HCT116 (cell line): ENCODE data around the gene NFASC. TPM values are rescaled to one million over a fixed set of nuclear protein-coding genes. Genes with fewer than 3 reads are reported as not detected.

Experiments
- ATAC-seq: fragments of 200-7000 bp; cut with Tn5 transposase; 2 replicates; pipeline ENCODE4 v1.9.1; 2020; ENCODE audit warnings: mild to moderate bottlenecking, moderate library complexity
- BruUV-seq: library from RNA; stranded (reverse); fragments of 400-500 nt; replicated peaks from 2 replicates; lab custom pipeline; 2021; lab: Mats Ljungman, UMichigan
- CTCF ChIA-PET: fragments of 300-600 bp; sonication (Branson Sonifier 250); formaldehyde crosslinking; loops from one replicate; lab custom pipeline; 2021; ENCODE audit warnings: antibody characterized with exemption; lab: Charles Lee
- POLR2A ChIA-PET: fragments of 300-600, 350-600 bp; sonication (Branson Sonifier 250); formaldehyde crosslinking; loops from one replicate; lab custom pipeline; 2021; ENCODE audit warnings: antibody characterized with exemption; lab: Charles Lee
- RAD21 ChIA-PET, 2 experiments: fragments of 300-600 bp; sonication (Branson Sonifier 250); formaldehyde crosslinking; loops; one replicate each; lab custom pipeline; 2023; ENCODE audit warnings: low total read pairs in 2 of 2; ENCODE audit not compliant: uncharacterized antibody in 2 of 2, unreplicated experiment in 2 of 2, low non-redundant PET in 1 of 2; lab: Charles Lee
- DNase-seq: peaks from one replicate; pipeline ENCODE4 v3.0.0-alpha.2; 2010; ENCODE audit warnings: low read depth, low spot score
- H2AFZ ChIP-seq: fragments of 200-600 bp; shearing (Covaris generic), sonication (generic); 2 replicates; pipeline ENCODE4 v1.6.1; 2017; ENCODE audit warnings: low read depth, mixed run types, mixed read lengths, antibody characterized with exemption, low read length; ENCODE audit not compliant: poor library complexity, severe bottlenecking
- H3K27ac ChIP-seq: 2 replicates; pipeline ENCODE4 v1.5.1; 2012; ENCODE audit warnings: low read depth, low read length
- H3K27me3 ChIP-seq: fragments of 200-600 bp; sonication (generic); 2 replicates; pipeline ENCODE4 v1.6.1; 2016; ENCODE audit warnings: mixed run types, low read length, mixed read lengths; ENCODE audit not compliant: insufficient read depth
- H3K36me3 ChIP-seq, 2 experiments: fragments of 200-500 bp in 1 of 2; fragments of 200-600 bp in 1 of 2; sonication (Bioruptor generic) in 1 of 2; sonication (generic) in 1 of 2; 2 replicates each; pipeline versions ENCODE4 v1.5.1 to v1.6.1; 2014 to 2016; ENCODE audit warnings: low read length in 2 of 2, inconsistent platforms in 1 of 2, mixed read lengths in 1 of 2, mixed run types in 1 of 2; ENCODE audit not compliant: insufficient read depth in 2 of 2, control insufficient read depth in 1 of 2
- H3K4me1 ChIP-seq, 2 experiments: fragments of 200-600 bp in 1 of 2; sonication (generic) in 1 of 2; 2 replicates each; pipeline versions ENCODE4 v1.5.1 to v1.6.1; 2012 to 2017; ENCODE audit warnings: low read length in 2 of 2, inconsistent platforms in 1 of 2, mild to moderate bottlenecking in 1 of 2, mixed read lengths in 1 of 2, mixed run types in 1 of 2, moderate library complexity in 1 of 2; ENCODE audit not compliant: insufficient read depth in 2 of 2, control insufficient read depth in 1 of 2
- H3K4me2 ChIP-seq: fragments of 200-600 bp; sonication (generic); 2 replicates; pipeline ENCODE4 v1.6.1; 2017; ENCODE audit warnings: mixed run types, low read length, mixed read lengths
- H3K4me3 ChIP-seq, 2 experiments: fragments of 200-600 bp in 1 of 2; sonication (generic) in 1 of 2; replicated peaks in 1 of 2; 2 replicates each; pipeline ENCODE4 v1.5.1; 2011 to 2016; ENCODE audit warnings: low read length in 2 of 2, control low read depth in 1 of 2, low read depth in 1 of 2, mild to moderate bottlenecking in 1 of 2, mixed read lengths in 1 of 2, mixed run types in 1 of 2
- H3K79me2 ChIP-seq: fragments of 200-600 bp; sonication (generic); 2 replicates; pipeline ENCODE4 v1.6.1; 2017; ENCODE audit warnings: mild to moderate bottlenecking, mixed run types, low read length, moderate library complexity, mixed read lengths; ENCODE audit not compliant: insufficient read depth
- H3K9ac ChIP-seq: fragments of 200-600 bp; sonication (generic); 2 replicates; pipeline ENCODE4 v1.6.1; 2016; ENCODE audit warnings: low read length, mixed read lengths
- H3K9me2 ChIP-seq: fragments of 200-600 bp; sonication (generic), shearing (Covaris generic); 2 replicates; pipeline ENCODE4 v1.6.1; 2017; ENCODE audit warnings: mixed run types, mild to moderate bottlenecking, moderate library complexity; ENCODE audit not compliant: insufficient read depth
- H3K9me3 ChIP-seq, 2 experiments: fragments of 200-500 bp in 1 of 2; fragments of 200-600 bp in 1 of 2; sonication (Bioruptor generic) in 1 of 2; sonication (generic) in 1 of 2; 2 replicates each; pipeline ENCODE4 v1.6.1; 2014 to 2017; ENCODE audit warnings: low read length in 2 of 2, mixed read lengths in 2 of 2, inconsistent platforms in 1 of 2, low read depth in 1 of 2, mild to moderate bottlenecking in 1 of 2, mixed run types in 1 of 2, moderate library complexity in 1 of 2; ENCODE audit not compliant: control insufficient read depth in 1 of 2, insufficient read depth in 1 of 2
- H4K20me1 ChIP-seq: fragments of 200-600 bp; sonication (generic), shearing (Covaris generic); 2 replicates; pipeline ENCODE4 v1.6.1; 2017; ENCODE audit warnings: mixed run types, mild to moderate bottlenecking, moderate library complexity; ENCODE audit not compliant: insufficient read depth
- CBX3 ChIP-seq: IDR thresholded peaks from 2 replicates; pipeline ENCODE4 v1.6.1; 2012; ENCODE audit warnings: low read depth
- EGR1 ChIP-seq: IDR thresholded peaks from 2 replicates; pipeline ENCODE4 v1.6.1; 2012; ENCODE audit warnings: low read depth
- EZH2 ChIP-seq: fragments of 200-600 bp; sonication (generic); IDR thresholded peaks from 2 replicates; pipeline ENCODE4 v1.6.1; 2017; ENCODE audit warnings: antibody characterized with exemption, mixed run types
- EZH2phosphoT487 ChIP-seq: fragments of 200-600 bp; IDR thresholded peaks from 2 replicates; pipeline ENCODE4 v1.6.1; 2018; ENCODE audit warnings: antibody characterized with exemption, borderline replicate concordance
- SIN3A ChIP-seq: IDR thresholded peaks from 2 replicates; pipeline ENCODE4 v1.6.1; 2012; ENCODE audit warnings: low read depth
- TCF7L2 ChIP-seq: IDR thresholded peaks from 2 replicates; pipeline ENCODE4 v1.7.0; 2011; ENCODE audit warnings: borderline replicate concordance, inconsistent platforms; ENCODE audit not compliant: insufficient read depth, insufficient read length; ENCODE audit errors: extremely low read depth
- YY1 ChIP-seq: IDR thresholded peaks from 2 replicates; pipeline ENCODE4 v1.6.1; 2011; ENCODE audit warnings: low read length, low read depth, moderate library complexity, mild to moderate bottlenecking; ENCODE audit not compliant: insufficient replicate concordance; ENCODE audit errors: extremely low read depth
- ZFX ChIP-seq: fragments of 450-650 bp; IDR thresholded peaks from 2 replicates; pipeline ENCODE4 v1.6.1; 2017
- intact Hi-C: fragments of 100-400 bp; cut with micrococcal nuclease; formaldehyde crosslinking; loops from 2 replicates; pipeline ENCODE4 v1.10.0; 2022
- total RNA-seq: library from RNA; stranded (reverse); gene quantifications from one replicate; pipeline ENCODE4 v1.2.1, GENCODE V29; 2021; ENCODE audit not compliant: unreplicated experiment
- TF ChIP-seq, protein P1 (sequence below): IDR thresholded peaks from 2 replicates; pipeline ENCODE4 v1.6.1; 2012
- TF ChIP-seq, protein P2 (sequence below), 3 experiments: fragments of 200-600 bp in 1 of 3; sonication (generic) in 1 of 3; IDR thresholded peaks in 2 of 3; conservative IDR thresholded peaks in 1 of 3; 2 replicates each; pipeline ENCODE4 v1.5.1; 2012 to 2017; ENCODE audit warnings: low read depth in 2 of 3, low read length in 2 of 3, antibody characterized with exemption in 1 of 3, borderline replicate concordance in 1 of 3, control low read depth in 1 of 3, mild to moderate bottlenecking in 1 of 3, mixed read lengths in 1 of 3, mixed run types in 1 of 3, moderate library complexity in 1 of 3; ENCODE audit not compliant: insufficient read depth in 1 of 3
- TF ChIP-seq, protein P3 (sequence below): IDR thresholded peaks from 2 replicates; pipeline ENCODE4 v1.6.1; 2012
- TF ChIP-seq, protein P4 (sequence below): IDR thresholded peaks from 2 replicates; pipeline ENCODE4 v1.6.1; 2012; ENCODE audit warnings: low read depth
- TF ChIP-seq, protein P5 (sequence below): IDR thresholded peaks from 2 replicates; pipeline ENCODE4 v1.6.1; 2011; ENCODE audit warnings: mild to moderate bottlenecking, low read length, moderate library complexity; ENCODE audit not compliant: insufficient replicate concordance; ENCODE audit errors: extremely low read depth

The NFASC gene
- total RNA-seq, 1 experiment from 2014 or later = 0.57 TPM

DNA sequence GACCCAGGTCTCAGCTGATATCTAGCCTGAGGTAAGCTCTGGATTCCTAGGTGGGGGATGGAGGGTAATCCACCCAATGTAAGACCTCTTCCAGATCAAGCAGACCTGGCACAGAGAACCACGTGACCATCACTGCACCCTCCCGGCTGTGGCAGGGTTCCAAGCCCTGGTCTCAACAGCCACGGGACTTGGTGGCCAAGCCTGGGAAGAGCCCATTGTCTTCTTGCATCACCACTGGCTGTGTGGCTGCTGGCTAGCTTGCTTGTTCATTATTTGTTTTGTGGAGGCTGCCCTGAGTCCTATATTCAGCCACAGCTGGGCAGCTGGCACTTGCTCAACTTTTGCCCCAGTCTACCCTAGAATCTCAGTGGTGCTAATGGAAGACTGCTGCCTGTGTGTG, 24.1 kb upstream of the NFASC start:
- H3K9ac ChIP-seq = no peak overlapping the region
- H3K27me3 ChIP-seq = peaks cover 11% of the 10 kb centered on the region; the same call in 1 of the 2 replicates
- RAD21 ChIA-PET = no interaction called here
- no peak overlapping the region for H3K4me3 ChIP-seq
- no peak overlapping the region for H2AFZ ChIP-seq
- TF ChIP-seq CBX3 (no peak), EGR1 (no peak), EZH2 (no peak), EZH2phosphoT487 (no peak), YY1 (no peak), SIN3A (no peak), TCF7L2 (no peak), ZFX (no peak)
- TF ChIP-seq, protein P1, sequence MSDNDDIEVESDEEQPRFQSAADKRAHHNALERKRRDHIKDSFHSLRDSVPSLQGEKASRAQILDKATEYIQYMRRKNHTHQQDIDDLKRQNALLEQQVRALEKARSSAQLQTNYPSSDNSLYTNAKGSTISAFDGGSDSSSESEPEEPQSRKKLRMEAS = no peak
- TF ChIP-seq, protein P2, sequence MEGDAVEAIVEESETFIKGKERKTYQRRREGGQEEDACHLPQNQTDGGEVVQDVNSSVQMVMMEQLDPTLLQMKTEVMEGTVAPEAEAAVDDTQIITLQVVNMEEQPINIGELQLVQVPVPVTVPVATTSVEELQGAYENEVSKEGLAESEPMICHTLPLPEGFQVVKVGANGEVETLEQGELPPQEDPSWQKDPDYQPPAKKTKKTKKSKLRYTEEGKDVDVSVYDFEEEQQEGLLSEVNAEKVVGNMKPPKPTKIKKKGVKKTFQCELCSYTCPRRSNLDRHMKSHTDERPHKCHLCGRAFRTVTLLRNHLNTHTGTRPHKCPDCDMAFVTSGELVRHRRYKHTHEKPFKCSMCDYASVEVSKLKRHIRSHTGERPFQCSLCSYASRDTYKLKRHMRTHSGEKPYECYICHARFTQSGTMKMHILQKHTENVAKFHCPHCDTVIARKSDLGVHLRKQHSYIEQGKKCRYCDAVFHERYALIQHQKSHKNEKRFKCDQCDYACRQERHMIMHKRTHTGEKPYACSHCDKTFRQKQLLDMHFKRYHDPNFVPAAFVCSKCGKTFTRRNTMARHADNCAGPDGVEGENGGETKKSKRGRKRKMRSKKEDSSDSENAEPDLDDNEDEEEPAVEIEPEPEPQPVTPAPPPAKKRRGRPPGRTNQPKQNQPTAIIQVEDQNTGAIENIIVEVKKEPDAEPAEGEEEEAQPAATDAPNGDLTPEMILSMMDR (IDR thresholded peaks at IDR 0.05 in 2 of 3, conservative IDR thresholded peaks at IDR 0.05 in 1 of 3; ENCODE audit: borderline replicate concordance in 1 of 3, insufficient read depth in 1 of 3, low read depth in 2 of 3, low read length in 2 of 3) = no peak
- TF ChIP-seq, protein P3, sequence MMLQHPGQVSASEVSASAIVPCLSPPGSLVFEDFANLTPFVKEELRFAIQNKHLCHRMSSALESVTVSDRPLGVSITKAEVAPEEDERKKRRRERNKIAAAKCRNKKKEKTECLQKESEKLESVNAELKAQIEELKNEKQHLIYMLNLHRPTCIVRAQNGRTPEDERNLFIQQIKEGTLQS = no peak
- TF ChIP-seq, protein P4, sequence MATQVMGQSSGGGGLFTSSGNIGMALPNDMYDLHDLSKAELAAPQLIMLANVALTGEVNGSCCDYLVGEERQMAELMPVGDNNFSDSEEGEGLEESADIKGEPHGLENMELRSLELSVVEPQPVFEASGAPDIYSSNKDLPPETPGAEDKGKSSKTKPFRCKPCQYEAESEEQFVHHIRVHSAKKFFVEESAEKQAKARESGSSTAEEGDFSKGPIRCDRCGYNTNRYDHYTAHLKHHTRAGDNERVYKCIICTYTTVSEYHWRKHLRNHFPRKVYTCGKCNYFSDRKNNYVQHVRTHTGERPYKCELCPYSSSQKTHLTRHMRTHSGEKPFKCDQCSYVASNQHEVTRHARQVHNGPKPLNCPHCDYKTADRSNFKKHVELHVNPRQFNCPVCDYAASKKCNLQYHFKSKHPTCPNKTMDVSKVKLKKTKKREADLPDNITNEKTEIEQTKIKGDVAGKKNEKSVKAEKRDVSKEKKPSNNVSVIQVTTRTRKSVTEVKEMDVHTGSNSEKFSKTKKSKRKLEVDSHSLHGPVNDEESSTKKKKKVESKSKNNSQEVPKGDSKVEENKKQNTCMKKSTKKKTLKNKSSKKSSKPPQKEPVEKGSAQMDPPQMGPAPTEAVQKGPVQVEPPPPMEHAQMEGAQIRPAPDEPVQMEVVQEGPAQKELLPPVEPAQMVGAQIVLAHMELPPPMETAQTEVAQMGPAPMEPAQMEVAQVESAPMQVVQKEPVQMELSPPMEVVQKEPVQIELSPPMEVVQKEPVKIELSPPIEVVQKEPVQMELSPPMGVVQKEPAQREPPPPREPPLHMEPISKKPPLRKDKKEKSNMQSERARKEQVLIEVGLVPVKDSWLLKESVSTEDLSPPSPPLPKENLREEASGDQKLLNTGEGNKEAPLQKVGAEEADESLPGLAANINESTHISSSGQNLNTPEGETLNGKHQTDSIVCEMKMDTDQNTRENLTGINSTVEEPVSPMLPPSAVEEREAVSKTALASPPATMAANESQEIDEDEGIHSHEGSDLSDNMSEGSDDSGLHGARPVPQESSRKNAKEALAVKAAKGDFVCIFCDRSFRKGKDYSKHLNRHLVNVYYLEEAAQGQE = no peak
- TF ChIP-seq, protein P5, sequence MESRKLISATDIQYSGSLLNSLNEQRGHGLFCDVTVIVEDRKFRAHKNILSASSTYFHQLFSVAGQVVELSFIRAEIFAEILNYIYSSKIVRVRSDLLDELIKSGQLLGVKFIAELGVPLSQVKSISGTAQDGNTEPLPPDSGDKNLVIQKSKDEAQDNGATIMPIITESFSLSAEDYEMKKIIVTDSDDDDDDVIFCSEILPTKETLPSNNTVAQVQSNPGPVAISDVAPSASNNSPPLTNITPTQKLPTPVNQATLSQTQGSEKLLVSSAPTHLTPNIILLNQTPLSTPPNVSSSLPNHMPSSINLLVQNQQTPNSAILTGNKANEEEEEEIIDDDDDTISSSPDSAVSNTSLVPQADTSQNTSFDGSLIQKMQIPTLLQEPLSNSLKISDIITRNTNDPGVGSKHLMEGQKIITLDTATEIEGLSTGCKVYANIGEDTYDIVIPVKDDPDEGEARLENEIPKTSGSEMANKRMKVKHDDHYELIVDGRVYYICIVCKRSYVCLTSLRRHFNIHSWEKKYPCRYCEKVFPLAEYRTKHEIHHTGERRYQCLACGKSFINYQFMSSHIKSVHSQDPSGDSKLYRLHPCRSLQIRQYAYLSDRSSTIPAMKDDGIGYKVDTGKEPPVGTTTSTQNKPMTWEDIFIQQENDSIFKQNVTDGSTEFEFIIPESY = no peak
- no peaks in the 10 kb centered on the region for H3K9me2 ChIP-seq
- DNase-seq (no peak), ATAC-seq (no peak)
- CTCF ChIA-PET = no interaction called here
- intact Hi-C loops = no loop called here
- H3K79me2 ChIP-seq = no peaks in the 10 kb centered on the region
- no peaks in the 10 kb centered on the region for H3K36me3 ChIP-seq
- no peak overlapping the region for H3K27ac ChIP-seq
- no peak overlapping the region for H3K4me2 ChIP-seq
- H3K9me3 ChIP-seq = no peaks in the 10 kb centered on the region
- no peaks in the 10 kb centered on the region for H4K20me1 ChIP-seq
- BruUV-seq = no TSS peak
- POLR2A ChIA-PET = no interaction called here
- no peaks in the 10 kb centered on the region for H3K4me1 ChIP-seq
